Fibroblast of villous mesenchyme (primary cell): Measurements from ENCODE around the gene ADRM1. TPM values are rescaled to one million over a fixed set of nuclear protein-coding genes. Genes with fewer than 3 reads are reported as not detected.

Source experiments
- DNase-seq: peaks from one replicate; pipeline ENCODE4 v3.0.0-alpha.2; 2010; ENCODE audit warnings: low read depth
- H3K4me3 ChIP-seq: 2 replicates; pipeline ENCODE4 v1.5.1; 2011; ENCODE audit warnings: low read depth, mild to moderate bottlenecking, low read length
- total RNA-seq: library from RNA; depleted of rRNA; stranded (reverse); fragments of >200 nt; gene quantifications from 2 replicates; pipeline ENCODE4 v1.2.3, GENCODE V29; 2012
- TF ChIP-seq, protein P1 (sequence below): IDR thresholded peaks from 2 replicates; pipeline ENCODE4 v1.5.1; 2012; ENCODE audit warnings: low read depth, mild to moderate bottlenecking, low read length; ENCODE audit not compliant: insufficient read depth

The ADRM1 gene
- total RNA-seq, 1 donor = 111 TPM

DNA sequence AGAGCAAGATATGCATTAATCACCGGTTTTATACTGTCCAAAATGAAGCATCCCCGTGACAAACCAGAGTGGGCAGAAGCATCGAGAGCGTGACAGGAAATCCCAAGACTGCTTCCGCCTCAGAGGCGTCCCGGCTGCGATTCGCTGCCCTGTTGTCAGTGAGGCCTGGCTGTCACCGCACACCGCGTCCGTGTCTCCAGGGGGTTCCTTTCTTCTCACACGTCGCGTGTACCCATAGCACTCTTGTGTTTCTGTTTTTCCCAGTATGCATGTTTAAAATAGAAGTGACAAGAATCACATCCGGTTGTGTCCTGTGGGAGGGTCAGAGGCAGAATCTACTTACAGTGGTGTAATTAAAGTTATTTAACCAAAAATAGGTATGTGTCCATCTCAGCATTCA lies 8.3 kb upstream of the ADRM1 start:
- no peak for DNase-seq
- H3K4me3 ChIP-seq = no peak overlapping the region
- TF ChIP-seq, protein P1, sequence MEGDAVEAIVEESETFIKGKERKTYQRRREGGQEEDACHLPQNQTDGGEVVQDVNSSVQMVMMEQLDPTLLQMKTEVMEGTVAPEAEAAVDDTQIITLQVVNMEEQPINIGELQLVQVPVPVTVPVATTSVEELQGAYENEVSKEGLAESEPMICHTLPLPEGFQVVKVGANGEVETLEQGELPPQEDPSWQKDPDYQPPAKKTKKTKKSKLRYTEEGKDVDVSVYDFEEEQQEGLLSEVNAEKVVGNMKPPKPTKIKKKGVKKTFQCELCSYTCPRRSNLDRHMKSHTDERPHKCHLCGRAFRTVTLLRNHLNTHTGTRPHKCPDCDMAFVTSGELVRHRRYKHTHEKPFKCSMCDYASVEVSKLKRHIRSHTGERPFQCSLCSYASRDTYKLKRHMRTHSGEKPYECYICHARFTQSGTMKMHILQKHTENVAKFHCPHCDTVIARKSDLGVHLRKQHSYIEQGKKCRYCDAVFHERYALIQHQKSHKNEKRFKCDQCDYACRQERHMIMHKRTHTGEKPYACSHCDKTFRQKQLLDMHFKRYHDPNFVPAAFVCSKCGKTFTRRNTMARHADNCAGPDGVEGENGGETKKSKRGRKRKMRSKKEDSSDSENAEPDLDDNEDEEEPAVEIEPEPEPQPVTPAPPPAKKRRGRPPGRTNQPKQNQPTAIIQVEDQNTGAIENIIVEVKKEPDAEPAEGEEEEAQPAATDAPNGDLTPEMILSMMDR = no peak

DNA sequence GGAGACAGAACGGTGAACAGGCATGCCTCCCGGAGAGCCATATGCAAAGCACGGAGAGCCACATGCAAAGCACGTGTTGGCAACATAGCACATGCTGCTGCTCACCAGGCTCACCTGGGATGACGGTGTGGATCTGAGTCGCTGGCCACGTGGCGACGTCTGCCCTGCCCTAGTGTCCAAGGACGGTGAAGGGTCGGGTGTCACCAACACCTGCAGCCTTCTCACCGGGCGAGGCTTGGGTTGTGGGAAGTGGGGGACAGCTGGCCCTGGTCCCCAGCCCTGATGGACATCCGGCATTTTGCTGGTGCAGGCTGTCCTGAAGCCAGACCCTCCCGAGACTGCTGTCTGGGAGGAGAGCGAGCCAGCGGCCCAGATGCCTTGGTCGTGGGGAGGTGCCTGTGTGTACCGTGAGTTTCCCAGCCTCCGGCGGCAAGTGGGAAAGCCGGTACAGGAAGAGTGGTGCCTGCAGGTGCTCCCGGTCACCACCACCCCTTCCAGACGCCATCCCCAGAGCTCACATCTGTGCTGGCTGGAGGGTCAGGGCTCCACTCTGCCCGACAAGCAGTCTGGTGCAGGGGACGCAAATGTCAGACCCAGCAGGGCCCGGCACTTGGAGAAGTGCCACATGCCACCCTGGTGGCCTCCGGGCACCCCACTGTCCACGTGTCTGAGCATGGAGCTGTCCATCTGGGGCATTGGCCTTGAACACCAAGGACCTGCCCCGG lies 5.9 kb upstream of the ADRM1 start:
- TF ChIP-seq, protein P1 = no peak
- DNase-seq = no peak

DNA sequence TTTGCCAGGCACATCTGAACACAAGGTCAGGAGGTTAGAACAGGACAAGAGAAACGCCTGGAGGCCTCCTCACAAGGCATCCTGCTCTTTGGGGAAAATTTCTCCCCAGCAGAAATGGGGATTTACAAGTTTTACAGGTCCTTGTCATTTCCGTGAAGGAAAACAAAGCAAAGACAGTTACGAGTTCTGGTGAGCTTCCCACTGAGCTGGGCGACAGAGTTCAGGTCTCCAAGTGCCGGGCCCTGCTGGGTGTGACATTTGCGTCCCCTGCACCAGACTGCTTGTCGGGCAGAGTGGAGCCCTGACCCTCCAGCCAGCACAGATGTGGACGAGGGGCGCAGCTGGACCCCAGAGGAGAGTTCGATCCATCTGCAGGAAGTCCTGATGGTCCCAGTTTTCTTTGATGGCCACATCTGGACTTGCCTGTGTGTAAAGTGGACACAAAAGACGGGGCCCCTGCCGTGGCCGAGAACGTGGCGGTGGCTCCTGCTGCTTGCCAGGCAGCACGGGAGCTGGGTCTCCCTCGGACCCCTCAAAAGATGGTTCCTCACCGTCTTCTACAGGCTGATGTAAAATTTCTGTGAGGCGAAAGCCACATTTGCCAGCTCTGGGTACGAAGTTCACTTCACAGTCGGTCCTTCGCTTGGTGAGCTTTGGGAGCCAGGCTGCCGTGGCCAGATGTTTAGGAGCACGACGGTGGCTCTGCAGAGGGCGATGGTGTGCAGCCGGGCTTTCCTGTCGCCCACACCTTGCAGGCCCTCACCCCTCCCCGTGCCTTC lies 5.2 kb upstream of the ADRM1 start:
- no peak for DNase-seq
- TF ChIP-seq, protein P1 = no peak
- H3K4me3 ChIP-seq = no peak overlapping the region

More for the DNA sequence above, 5.9 kb upstream of the ADRM1 start:
- H3K4me3 ChIP-seq = no peak overlapping the region

DNA sequence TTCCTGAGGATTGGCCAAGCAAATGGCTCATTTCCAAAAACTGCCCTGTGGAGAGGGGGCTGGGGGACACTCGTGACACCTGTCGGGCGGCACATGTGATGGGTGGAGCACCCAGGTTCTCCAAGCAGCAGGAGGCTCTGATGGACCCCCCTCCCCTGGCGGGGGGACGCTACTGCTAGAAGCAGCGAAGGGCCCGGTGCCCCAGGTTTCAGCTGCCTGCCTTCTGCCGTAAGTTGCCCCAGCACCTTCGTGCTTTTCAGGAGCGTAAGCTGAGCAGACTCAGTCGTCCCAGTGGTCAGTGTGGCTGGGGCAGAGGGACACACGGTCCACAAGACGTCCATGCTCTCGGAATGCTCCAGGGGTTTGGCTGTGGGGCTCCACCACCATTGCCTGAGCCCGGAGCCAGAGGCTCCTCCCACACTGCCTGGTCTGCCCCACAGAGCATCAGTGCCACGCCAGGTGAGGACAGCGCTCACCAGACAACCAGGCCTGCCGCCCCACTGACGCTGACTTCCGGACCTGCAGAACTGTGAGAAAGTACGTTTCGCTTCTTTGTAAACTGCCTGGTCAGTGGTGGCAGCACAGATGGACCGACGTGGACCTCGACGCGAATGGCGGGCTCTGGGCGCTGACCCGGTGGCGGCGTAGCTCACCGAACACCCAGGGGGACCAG lies 4.1 kb upstream of the ADRM1 start:
- H3K4me3 ChIP-seq = no peak overlapping the region
- TF ChIP-seq, protein P1 = no peak
- no peak for DNase-seq

DNA sequence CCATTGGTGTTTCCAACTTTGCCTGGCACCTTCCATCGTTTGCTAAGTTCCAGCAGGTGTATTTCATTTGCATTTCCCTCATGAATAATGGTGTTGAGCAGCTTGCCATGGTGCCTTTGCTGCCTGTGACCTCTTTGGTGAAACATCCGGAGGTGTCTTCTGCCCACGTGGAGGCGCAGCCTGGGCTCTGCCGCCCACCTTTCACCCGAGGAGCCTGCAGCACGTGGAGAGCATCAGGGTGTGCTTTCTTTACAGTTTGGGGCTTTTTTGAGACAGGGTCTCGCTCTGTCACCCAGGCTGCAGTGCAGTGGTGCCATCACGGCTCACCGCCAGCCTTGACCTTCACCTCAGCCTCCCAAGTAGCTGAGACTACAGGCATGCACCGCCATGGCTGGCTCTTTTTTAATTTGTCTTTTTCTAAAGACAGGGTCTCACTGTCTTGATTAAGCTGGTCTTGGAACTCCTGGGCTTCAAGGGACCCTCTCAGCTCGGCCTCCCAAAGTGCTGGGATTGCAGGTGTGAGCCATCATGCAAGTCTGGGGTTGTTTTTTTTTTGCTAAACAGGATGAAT lies 3.0 kb upstream of the ADRM1 start:
- TF ChIP-seq, protein P1 = no peak
- no peak overlapping the region for H3K4me3 ChIP-seq
- DNase-seq = no peak

DNA sequence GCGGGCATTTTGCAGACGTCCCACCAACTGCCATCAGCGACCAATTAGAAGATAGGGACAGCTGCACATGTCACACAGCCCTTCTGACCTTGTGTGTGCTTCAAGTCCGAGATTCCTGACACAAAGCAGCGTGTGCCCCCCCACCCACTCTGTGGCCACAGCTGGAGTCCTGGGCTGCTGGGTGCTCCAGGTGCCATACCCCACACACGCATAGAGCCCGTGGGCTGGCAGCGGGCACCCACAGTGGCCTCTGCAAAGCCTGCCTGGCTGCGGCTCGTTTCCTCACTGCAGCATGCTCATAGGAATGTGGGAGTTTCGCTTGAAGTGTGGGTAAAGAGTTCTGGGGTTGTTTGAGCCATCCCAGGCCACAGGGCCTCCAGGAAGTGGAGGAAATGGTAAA lies 2.5 kb upstream of the ADRM1 start:
- TF ChIP-seq, protein P1 = no peak
- no peak overlapping the region for H3K4me3 ChIP-seq
- DNase-seq = no peak
